HEK293T (cell line): Measurements from ENCODE around the gene FXYD3.

Experiments
- FOXM1 ChIP-seq: fragments of 450-650 bp; IDR thresholded peaks from 2 replicates; pipeline ENCODE4 v1.6.1; 2017; ENCODE audit warnings: mild to moderate bottlenecking, borderline replicate concordance
- LEF1 ChIP-seq: fragments of 450-650 bp; IDR thresholded peaks from 2 replicates; pipeline ENCODE4 v1.6.1; 2017; ENCODE audit warnings: mild to moderate bottlenecking, borderline replicate concordance
- SP1 ChIP-seq: fragments of 450-650 bp; IDR thresholded peaks from 2 replicates; pipeline ENCODE4 v1.6.1; 2017
- SUZ12 ChIP-seq: fragments of 450-650 bp; IDR thresholded peaks from 2 replicates; pipeline ENCODE4 v1.6.1; 2016; ENCODE audit warnings: mild to moderate bottlenecking

GRCh38 chr19:35117116-35117515 is 1.5 kb downstream of the FXYD3 start:
- TF ChIP-seq LEF1 (no peak), FOXM1 (no peak), SUZ12 (no peak), SP1 (no peak)
